OCI-LY7 (cell line): ENCODE data around the gene ADAM23.

Source experiments
- CTCF ChIP-seq: fragments of 200-600 bp; sonication (generic); conservative IDR thresholded peaks from 2 replicates; pipeline ENCODE4 v1.5.1; 2014; ENCODE audit warnings: mild to moderate bottlenecking, antibody characterized with exemption, low read length, moderate library complexity, mixed read lengths
- EZH2phosphoT487 ChIP-seq: fragments of 200-600 bp; sonication (generic); IDR thresholded peaks from 2 replicates; pipeline ENCODE4 v1.6.1; 2018; ENCODE audit warnings: low read depth, borderline replicate concordance, mild to moderate bottlenecking, mixed run types, antibody characterized with exemption, low read length, moderate library complexity, mixed read lengths

- TF ChIP-seq CTCF = no peak
- no peak for TF ChIP-seq EZH2phosphoT487
Measured at GRCh38 chr2:206531996-206532543, 88.7 kb downstream of the ADAM23 start.
